ENCODE measurements around the gene SBF2.

Gene SBF2

DNA sequence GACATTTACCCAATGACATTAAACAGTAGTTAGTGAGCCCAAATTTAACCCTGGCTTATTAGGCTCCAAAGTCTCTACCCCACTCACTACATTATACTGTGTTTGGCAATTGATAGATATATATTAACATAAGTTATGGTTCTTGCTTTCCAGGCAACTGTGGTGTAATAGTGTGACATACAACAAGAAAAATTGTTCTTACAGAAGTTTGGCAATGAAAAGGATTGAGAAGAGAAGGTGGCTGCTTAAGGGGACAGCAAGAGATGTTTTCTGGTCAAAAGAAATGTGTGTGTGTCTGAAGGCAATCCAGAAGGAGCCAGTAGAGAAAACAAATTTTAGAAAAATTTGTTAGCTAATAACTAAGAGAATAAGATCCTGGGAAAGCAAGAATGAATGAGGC is 497.8 kb downstream of the SBF2 start:
- DNase-seq, result no peak

DNA sequence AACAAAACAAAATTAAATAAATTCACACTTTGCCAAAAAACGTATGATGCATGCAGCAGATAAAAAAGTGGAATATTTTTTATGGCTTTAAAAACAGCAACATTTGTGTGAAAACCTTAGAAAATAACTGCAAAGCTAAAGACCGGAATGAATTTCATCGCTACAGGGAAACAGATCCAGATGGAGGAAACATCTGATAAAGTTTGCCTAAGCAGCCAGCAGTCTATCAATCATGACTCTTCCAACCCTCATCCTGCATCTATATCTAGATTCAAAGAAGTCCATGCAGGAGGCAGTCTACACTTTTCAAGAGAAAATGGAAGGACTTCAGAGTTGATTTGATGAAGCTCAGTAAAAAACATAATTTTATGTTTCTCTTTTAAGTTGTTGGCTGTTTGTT is 503.3 kb downstream of the SBF2 start:
- no peak for DNase-seq

DNA sequence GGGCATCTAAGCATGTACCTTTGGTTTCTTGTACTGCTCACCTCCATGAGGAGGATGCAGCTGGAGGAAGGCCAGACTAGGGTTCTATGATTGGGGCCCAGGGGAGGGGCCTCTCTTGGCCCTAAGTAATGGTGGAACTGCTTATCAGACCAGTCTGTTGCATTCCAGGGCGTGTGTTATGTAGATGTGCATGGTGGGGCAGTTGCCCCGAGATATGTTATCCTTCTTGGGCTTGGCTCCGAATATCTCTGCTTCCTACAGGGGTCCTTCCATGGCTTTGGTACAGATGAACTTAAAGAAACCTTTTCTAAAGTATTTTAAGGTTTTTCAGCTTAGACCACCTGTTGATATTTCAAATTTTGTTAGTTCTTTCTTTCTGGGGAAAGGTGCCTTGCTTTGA is 504.1 kb downstream of the SBF2 start:
- no peak for DNase-seq

DNA sequence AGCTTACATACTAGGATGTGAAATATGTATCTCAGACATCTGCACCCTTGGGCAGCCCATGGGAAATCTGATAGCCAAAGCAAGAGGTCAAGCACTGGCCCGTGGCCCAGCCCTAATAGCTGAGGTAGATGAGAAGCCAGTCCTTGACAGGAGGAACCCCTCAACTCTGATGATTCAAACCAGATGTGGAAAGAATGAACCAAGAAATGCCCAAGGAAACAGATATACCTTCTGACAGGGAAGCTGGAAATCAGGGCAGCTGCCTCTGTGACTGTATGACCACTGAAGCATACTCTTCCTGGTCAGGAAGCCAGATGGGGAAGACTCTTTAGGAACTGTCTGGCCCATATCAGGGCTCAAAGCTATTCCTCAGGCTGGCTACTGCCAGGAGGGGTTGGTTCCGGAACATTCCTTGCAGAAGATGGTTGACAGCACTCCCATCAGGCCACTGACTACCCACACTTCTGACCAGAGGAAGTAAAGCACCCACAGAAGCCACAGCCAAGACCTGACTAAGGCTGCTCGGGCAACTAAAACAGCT is 506.0 kb downstream of the SBF2 start:
- no peak for DNase-seq

DNA sequence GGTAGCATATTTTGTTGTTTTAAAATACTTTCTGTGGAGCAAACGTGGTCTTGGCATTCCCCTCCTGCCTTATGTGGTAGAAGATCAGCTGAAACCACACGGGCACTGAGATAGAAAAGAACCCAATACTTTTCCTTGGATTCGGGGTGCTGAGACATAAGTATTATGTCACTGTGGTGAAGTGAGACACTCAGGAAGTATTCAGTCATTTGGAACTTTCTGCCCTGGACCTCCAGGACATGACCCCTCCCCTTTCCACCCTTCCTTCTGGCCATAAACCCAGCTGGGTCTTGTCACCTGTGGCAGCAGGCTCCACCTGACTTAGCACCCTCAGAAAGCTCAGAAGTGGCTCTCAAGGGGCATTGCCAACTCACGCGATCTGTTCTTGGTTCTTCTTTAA is 506.8 kb downstream of the SBF2 start:
- DNase-seq, result no peak

DNA sequence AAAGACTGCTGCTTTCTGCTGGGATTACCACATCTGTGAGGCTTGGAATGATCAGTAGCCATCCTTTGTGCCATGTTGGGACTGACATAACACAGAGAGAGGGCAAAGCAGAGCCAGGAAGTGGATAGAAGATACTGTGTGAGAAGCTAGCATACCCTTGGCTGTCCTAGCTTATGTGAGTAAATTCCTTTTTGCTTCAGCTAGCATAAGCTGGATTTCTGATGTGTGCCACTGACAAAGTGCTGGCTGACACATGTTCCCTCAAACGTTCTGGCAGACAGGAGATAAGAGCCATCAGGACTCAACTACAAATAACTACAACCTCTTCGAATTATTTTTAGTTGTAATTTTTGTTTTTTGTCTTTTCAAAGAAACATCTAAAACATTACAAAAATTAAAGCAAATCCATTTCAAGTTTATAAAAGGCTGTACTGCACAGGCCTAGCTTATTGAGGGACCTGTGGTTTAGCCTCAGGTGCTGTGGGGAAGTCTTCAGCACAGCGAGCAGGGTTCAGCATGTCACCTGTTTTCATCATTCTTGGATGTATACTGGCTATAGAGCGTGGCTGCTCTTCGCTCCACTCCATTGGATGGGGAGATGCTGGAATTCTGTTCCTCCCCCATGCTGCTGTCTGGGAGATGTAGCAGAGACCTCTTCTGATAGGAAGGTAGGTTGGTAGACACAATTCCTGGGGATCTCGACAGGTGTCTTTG is 509.3 kb downstream of the SBF2 start:
- no peak for DNase-seq

DNA sequence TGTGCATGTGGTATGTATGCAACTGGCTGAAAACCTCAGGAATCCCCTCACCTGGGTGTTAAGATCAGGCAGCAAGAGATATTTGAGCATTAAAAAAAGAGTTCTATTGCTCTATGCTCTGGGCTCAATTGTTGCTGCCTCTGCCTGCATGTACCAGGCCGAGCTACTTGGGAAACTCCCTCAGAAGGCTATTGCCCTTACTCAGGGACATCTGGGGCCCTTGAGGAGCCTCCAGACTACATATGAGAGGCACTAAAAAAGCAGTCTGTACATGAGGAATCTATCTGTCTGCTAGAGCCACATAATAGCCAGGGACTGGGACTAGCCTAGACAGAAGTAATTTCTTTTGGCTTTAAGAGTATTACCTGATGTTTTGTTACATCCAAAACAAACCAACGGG is 510.0 kb downstream of the SBF2 start:
- no peak for DNase-seq

DNA sequence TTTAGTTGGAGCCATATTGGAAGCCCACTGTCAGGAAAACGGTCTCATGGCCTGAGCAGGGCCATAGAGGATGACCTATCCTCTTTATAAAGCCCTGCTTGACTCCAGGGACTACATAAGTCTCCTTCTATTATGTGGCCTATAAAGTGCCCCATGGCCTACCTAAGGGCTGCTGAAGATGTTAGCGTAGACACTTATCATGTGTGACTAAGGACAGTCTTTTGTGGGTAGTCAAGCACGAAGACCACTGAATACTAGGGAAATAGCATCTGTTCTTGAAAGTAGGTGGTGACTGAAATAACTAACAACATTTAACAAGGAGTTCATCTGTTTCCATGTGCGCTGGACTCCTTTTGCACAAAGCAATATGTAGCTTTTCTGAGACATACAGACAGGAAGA is 513.1 kb downstream of the SBF2 start:
- no peak for DNase-seq

DNA sequence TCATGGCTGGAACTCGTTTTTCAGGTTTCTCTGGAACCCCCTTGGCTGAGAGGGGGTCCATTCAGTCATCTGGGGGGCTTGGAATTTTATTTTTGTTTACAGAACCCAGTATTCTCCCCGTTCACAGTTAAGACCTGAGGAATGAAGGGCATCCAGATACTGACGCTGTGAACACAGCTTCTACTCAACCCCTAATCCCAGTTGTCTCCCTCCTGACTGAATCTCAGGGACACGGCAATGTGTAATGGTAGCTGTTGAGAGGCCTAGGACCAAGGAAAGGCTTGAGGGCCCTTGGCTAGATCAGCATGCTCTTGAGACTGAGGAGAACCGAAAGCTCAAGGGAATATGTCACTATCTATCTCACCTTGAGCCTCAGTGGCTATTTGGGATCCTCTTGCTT is 516.5 kb downstream of the SBF2 start:
- no peak for DNase-seq

DNA sequence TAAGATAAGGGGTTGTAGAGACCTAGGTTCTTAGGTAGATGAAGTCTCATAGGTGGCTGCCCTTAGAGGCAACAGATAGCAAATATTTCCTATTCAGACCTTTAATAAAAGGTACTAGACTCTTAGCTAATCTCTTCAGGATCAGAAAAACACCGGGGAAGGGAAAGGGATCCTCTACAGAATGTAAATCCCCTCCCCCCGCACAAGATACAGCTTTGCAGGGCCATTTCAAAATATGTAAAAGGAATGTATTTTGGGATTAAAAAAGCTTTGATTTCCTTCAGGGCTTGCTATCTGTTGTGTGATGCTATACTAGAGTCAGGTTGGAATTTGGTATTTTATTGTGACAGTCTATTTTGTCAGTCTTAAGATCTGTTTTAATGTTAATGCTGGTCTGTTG is 517.0 kb downstream of the SBF2 start:
- DNase-seq, result no peak

DNA sequence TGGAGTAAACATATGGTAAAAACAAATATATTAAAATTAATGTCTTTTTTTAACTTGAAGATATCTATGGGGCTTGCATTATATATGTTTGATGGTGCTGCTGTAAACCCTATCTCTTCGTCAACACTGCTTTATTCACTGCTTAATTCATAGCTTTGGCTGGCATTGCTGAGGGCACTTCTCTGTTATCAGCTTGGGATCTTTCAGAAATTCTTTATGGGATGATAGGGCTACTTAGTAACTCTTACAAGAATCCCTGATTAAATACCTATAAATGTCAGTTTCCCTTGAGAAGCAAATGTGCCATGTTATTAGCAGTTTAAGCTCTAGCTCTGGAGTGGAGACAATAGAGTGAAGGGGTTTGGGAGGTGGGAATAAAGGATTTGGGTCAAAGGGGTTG is 517.8 kb downstream of the SBF2 start:
- no peak for DNase-seq

DNA sequence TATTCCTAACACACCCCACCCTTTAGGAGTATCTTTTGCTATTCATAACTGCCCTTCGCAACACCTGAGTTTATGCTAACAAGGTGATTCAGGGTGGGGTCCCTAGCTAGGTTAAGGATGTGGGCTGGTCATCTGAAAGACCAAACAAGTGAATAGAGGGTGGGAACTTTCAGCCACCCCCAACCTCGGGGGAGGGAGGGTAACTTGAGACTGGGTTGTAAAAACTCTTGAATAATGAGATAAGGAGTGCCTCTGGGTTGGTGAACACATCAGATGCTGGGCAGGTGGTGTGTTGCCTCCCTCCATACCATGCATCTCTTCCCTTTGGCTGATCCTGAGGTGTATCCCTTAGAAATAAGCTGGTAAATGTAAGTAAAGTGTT is 518.6 kb downstream of the SBF2 start:
- no peak for DNase-seq

DNA sequence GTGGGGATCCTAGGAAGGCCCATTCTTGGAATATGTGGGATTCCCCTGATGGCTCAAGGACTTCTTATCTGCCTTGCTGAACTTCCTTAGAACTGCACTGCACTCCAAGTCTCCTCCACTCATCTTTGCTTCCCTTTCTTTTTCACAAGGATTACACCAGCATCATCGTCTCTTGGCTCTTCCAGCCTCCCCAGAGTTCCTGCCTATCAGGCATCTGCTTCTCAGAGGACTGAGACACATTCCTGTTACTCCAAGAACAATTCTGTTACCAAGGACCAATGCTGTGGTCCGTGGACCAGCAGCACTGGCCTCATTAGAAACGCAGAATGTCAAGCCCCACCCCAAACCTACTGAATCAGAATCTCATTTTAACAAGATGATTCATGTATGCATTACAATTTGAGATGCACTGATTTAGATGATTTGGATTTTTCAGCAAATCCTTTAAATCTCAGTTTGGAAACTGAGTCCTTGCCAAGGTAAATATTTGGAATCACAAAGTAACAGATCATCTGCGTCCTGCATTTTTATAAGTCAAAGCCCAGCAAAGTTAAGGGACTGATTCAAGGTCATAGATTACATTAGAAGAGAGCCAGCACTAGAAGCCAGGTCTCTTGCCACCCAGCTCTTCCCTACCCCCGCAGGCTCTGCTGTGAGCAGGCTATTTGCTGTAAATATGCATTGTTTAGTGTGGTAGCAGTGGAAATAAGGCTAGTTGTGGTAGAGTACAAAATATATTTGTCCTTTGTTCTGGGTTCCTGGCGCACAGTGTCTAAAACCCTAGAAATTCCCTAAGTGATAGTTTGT is 519.2 kb downstream of the SBF2 start:
- DNase-seq, result no peak

DNA sequence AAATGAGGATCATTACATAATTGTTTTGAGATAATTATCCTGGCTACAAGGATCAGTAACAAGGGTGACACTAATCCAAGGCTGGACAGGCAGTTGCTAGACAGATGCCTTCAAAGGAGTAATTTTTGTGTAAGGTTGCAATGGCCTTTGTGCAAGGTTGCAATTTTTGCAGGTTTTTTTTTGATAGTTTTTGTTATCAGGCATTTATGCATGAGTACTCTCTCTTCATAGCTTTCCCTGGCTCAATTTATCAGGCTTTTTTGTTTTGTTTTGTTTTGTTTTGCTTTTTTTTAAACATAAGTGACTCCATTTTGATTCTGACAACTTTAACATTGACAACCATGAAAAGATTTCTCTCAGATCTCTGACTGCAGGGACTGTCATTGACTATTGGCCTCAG is 519.9 kb downstream of the SBF2 start:
- no peak for DNase-seq

DNA sequence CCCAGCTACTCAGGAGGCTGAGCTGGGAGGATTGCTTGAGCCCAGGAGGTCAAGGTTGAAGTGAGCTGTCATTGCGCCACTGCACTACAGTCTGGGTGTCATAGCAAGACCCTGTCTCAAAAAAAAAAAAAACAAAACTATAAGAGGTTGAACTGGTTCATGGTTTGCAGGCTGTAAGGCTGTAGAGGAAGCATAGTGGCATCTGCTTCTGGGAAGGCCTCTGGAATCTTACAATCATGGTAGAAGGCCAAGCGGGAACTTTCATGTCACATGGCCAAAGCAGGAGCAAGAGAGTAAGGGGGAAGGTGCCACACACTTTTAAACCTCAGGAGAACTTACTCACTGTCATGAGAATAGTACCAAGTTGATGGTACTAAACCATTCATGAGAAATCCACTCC is 520.5 kb downstream of the SBF2 start:
- DNase-seq, result no peak

DNA sequence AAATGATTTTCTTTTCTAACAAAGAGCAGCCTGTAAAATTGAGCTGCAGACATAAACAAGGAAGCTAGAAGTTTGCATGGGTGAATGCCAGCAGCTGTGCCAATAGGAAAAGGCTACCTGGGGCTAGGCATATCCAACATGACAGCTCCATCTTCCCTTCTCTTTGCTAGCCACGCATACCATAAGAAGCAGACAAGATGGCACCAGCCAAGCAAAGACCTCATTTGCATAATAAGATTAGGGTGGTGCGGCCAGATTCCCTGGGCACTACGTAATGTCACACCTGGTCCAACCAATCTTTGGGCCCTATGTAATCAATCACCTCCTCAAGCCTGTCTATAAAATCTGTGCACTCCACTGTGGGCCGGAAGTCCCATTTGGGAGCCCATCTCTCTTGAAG is 521.8 kb downstream of the SBF2 start:
- DNase-seq, result no peak

DNA sequence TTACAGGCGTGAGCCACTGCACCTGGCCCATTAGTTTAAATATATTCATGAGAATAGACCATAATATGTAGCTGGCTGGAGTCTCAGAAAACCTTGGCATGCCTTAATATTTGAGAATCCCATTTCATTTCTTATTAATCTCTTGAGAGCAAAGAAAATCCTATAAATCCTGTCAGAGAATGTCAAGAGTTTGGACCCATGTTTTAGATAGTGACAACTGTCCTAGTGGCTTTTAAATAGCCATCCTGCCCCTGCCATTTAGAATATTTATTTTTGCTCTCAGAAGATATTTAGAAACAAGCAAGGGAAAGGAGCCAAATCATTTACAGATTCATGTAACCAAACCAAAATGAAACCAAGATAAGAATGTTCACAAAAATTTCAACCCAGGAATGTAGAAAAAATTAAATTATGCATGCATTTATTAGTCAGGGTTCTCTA is 522.9 kb downstream of the SBF2 start:
- DNase-seq, result no peak

DNA sequence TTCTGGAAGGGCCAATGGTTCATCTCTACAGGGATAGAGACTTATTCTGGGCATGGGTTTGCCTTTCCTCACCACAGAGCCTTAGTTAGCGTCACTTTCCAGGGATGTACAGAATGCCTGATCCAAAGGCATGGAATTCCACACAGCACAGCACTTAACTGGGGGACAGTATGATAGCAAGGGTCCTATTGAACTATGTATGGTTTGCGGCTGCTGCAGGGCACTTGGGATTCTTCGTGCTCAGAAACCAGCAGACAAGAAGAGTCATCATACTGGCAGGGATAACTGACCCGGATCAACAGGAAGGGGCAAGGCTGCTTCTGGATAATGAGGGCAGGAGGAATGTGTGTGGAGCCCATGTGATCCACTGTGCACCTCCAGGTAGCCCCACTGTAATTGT is 524.4 kb downstream of the SBF2 start:
- DNase-seq, result no peak

DNA sequence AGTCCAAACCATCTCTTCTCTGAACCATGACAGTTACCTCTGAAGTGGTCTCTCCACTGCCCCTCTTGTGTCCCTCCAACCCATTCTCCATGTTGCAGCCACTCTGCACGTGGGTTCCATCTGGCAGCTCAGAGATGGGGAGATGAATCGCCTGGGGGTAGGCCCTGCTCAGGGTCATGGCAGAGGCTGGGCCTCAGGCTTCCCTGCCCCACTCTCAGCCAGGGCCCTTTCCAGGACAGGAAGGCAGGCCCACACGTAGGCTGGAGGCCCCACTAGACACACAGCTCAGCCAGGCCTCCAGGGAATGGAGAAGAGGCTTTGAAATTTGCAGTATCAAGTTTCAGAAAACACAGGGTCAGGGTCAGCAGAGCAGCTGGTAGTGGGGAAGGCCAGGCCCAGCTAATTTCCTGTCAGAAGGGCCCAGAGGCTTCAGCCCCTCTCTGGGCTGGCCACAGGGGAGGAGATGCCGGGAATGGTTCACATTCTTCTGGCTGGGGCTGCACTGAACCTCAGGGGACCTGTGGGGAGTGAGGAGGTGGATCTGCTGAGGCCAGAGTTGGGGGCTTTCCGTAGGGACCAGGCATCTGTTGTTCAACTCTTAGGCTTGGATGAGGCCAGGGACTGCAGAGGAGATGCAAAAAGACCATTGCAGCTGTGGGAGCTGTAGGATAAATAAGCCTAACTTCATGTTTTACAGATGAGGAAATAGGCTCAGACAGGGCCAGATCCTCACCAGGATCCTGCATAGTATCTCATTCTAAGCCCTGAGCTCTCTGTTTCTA is 528.5 kb downstream of the SBF2 start:
- DNase-seq, result no peak

DNA sequence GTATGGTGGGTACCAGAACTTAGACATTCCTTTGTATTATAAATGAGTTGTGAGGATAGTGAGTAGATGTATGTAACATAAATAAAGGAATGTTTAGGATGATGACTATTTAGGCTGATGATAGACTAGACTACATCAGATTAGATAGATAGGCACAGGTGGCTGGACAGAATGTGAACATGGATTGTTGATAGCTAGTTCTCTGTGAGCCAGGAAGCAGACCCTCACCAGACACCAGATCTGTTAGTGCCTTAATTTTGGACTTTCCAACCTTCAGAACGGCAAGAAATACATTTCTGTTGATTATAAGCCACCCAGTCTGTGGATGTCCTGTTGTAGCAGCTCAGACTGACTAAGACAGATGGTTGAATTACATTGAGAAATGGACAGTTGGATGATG is 530.7 kb downstream of the SBF2 start:
- DNase-seq, result no peak

DNA sequence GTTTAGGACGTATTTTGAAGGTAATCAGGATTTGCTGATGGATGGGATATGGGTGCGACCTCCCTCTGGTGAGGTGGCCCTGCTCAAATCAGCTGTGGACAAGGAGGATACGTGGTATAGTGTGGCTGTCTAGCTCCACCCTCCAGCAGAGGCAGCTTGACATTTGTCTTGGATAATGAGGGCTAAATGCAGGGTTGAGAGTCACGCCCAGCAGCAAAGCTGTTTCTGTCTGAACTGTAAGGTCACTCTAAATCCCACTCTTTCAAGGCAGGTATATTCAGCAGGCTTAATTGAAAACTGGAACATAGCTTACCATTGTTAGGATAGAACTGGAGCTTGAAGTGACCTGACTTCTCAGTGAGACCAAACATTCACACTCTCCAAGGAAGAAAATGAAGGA is 531.5 kb downstream of the SBF2 start:
- no peak for DNase-seq

DNA sequence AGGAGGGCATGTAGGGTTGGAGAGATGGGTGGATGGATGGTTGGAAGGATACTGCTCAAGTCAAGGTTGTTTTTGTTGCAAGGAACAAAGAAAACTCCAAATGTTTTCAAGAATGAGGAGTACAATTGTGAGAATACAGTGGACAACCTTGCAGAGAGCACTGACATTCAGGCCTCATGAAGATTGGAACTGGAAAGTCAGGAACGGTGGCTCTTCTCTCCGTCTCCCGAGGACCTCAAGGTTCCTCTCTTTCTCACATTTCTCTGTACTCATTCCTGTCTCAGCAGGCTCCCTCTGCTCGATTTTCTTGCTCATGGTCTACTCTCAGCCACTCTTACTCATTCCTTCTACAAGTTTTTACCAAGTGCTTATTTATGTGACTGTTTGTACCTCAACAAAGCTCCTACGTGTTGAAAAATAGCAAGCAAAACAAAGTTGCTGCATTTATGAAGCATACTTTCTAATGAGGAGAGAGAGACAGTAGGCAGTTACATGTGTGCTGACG is 532.5 kb downstream of the SBF2 start:
- no peak for DNase-seq

DNA sequence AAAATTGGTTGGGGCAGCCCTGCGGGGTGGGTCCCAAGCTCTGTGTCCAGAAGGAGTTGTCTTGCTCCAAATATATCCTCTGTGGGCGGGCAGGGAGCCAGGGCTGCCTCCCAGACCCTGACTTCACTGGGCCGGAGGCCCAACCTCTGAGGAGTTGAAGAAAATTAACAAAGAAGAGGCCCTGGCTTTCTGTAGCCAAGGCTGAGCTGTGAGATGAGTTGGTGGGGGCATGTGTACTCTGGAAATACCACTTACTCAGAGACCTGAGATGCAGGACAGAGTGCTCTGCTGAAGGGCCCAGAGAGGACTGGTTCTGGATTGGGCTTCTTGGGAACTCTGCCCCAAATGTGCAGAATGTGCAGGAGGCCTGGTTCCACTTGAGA is 533.8 kb downstream of the SBF2 start:
- DNase-seq, result no peak
